Measurements from ENCODE around the gene PTPRM. TPM values are rescaled to one million over a fixed set of nuclear protein-coding genes. Genes with fewer than 3 reads are reported as not detected.

Gene PTPRM
- total and polyA plus RNA-seq, 2 experiments from 2014 or later, result 1.6 to 5.3 TPM

GRCh38 chr18:8301427-8302172, 734.5 kb downstream of the PTPRM start:
- Mint-ChIP-seq H3K9me3 (no peaks in the 10 kb centered on the region), H3K36me3 (ENCODE audit: low read depth) (no peaks in the 10 kb centered on the region), H3K4me3 (no peak overlapping the region), H3K27ac (no peak overlapping the region), H3K4me1 (no peaks in the 10 kb centered on the region), H3K27me3 (ENCODE audit: insufficient read depth, low read depth, poor library complexity) (no peaks in the 10 kb centered on the region)
- Histone ChIP-seq H3F3A (replicated peaks; ENCODE audit: low read depth) (no peaks in the 10 kb centered on the region), H3K9me2 (ENCODE audit: insufficient read depth) (no peaks in the 10 kb centered on the region), H3K36me3 (ENCODE audit: insufficient read depth) (no peaks in the 10 kb centered on the region), H3K4me2 (no peak overlapping the region), H3K27me3 (ENCODE audit: insufficient read depth) (no peaks in the 10 kb centered on the region), H3K4me1 (ENCODE audit: insufficient read depth) (no peaks in the 10 kb centered on the region), H3K27ac (ENCODE audit: low read depth) (no peak overlapping the region), H4K20me1 (replicated peaks; ENCODE audit: insufficient read depth) (no peaks in the 10 kb centered on the region), H3K79me2 (replicated peaks; ENCODE audit: insufficient read depth) (no peaks in the 10 kb centered on the region), H2AFZ (no peak overlapping the region), H3K4me3 (no peak overlapping the region)
- no peak for DNase-seq (ENCODE audit: low spot score)
- no peak for ATAC-seq
- no peak for TF ChIP-seq CTCF (conservative IDR thresholded peaks at IDR 0.05; ENCODE audit: low read depth in 2 of 2)
- no peak for TF ChIP-seq ZNF114 (CRISPR knock-in tag; IDR thresholded peaks at IDR 0.05)
- TF ChIP-seq, protein P1, sequence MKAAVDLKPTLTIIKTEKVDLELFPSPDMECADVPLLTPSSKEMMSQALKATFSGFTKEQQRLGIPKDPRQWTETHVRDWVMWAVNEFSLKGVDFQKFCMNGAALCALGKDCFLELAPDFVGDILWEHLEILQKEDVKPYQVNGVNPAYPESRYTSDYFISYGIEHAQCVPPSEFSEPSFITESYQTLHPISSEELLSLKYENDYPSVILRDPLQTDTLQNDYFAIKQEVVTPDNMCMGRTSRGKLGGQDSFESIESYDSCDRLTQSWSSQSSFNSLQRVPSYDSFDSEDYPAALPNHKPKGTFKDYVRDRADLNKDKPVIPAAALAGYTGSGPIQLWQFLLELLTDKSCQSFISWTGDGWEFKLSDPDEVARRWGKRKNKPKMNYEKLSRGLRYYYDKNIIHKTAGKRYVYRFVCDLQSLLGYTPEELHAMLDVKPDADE (IDR thresholded peaks at IDR 0.05), result no peak
- TF ChIP-seq NANOG (IDR thresholded peaks at IDR 0.05; ENCODE audit: borderline replicate concordance), result no peak
- TF ChIP-seq JUNB (IDR thresholded peaks at IDR 0.05; ENCODE audit: unreplicated experiment), result no peak
- TF ChIP-seq, protein P2, sequence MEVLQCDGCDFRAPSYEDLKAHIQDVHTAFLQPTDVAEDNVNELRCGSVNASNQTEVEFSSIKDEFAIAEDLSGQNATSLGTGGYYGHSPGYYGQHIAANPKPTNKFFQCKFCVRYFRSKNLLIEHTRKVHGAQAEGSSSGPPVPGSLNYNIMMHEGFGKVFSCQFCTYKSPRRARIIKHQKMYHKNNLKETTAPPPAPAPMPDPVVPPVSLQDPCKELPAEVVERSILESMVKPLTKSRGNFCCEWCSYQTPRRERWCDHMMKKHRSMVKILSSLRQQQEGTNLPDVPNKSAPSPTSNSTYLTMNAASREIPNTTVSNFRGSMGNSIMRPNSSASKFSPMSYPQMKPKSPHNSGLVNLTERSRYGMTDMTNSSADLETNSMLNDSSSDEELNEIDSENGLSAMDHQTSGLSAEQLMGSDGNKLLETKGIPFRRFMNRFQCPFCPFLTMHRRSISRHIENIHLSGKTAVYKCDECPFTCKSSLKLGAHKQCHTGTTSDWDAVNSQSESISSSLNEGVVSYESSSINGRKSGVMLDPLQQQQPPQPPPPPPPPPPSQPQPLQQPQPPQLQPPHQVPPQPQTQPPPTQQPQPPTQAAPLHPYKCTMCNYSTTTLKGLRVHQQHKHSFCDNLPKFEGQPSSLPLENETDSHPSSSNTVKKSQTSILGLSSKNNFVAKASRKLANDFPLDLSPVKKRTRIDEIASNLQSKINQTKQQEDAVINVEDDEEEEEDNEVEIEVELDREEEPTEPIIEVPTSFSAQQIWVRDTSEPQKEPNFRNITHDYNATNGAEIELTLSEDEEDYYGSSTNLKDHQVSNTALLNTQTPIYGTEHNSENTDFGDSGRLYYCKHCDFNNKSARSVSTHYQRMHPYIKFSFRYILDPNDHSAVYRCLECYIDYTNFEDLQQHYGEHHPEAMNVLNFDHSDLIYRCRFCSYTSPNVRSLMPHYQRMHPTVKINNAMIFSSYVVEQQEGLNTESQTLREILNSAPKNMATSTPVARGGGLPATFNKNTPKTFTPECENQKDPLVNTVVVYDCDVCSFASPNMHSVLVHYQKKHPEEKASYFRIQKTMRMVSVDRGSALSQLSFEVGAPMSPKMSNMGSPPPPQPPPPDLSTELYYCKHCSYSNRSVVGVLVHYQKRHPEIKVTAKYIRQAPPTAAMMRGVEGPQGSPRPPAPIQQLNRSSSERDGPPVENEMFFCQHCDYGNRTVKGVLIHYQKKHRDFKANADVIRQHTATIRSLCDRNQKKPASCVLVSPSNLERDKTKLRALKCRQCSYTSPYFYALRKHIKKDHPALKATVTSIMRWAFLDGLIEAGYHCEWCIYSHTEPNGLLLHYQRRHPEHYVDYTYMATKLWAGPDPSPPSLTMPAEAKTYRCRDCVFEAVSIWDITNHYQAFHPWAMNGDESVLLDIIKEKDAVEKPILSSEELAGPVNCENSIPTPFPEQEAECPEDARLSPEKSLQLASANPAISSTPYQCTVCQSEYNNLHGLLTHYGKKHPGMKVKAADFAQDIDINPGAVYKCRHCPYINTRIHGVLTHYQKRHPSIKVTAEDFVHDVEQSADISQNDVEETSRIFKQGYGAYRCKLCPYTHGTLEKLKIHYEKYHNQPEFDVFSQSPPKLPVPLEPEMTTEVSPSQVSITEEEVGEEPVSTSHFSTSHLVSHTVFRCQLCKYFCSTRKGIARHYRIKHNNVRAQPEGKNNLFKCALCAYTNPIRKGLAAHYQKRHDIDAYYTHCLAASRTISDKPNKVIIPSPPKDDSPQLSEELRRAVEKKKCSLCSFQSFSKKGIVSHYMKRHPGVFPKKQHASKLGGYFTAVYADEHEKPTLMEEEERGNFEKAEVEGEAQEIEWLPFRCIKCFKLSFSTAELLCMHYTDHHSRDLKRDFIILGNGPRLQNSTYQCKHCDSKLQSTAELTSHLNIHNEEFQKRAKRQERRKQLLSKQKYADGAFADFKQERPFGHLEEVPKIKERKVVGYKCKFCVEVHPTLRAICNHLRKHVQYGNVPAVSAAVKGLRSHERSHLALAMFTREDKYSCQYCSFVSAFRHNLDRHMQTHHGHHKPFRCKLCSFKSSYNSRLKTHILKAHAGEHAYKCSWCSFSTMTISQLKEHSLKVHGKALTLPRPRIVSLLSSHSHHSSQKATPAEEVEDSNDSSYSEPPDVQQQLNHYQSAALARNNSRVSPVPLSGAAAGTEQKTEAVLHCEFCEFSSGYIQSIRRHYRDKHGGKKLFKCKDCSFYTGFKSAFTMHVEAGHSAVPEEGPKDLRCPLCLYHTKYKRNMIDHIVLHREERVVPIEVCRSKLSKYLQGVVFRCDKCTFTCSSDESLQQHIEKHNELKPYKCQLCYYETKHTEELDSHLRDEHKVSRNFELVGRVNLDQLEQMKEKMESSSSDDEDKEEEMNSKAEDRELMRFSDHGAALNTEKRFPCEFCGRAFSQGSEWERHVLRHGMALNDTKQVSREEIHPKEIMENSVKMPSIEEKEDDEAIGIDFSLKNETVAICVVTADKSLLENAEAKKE (CRISPR knock-in tag; IDR thresholded peaks at IDR 0.05), result no peak
- TF ChIP-seq CREB1 (CRISPR knock-in tag; IDR thresholded peaks at IDR 0.05; ENCODE audit: low read depth), result no peak
- TF ChIP-seq EZH2phosphoT487 (IDR thresholded peaks at IDR 0.05; ENCODE audit: unreplicated experiment), result no peak
- TF ChIP-seq, protein P3, sequence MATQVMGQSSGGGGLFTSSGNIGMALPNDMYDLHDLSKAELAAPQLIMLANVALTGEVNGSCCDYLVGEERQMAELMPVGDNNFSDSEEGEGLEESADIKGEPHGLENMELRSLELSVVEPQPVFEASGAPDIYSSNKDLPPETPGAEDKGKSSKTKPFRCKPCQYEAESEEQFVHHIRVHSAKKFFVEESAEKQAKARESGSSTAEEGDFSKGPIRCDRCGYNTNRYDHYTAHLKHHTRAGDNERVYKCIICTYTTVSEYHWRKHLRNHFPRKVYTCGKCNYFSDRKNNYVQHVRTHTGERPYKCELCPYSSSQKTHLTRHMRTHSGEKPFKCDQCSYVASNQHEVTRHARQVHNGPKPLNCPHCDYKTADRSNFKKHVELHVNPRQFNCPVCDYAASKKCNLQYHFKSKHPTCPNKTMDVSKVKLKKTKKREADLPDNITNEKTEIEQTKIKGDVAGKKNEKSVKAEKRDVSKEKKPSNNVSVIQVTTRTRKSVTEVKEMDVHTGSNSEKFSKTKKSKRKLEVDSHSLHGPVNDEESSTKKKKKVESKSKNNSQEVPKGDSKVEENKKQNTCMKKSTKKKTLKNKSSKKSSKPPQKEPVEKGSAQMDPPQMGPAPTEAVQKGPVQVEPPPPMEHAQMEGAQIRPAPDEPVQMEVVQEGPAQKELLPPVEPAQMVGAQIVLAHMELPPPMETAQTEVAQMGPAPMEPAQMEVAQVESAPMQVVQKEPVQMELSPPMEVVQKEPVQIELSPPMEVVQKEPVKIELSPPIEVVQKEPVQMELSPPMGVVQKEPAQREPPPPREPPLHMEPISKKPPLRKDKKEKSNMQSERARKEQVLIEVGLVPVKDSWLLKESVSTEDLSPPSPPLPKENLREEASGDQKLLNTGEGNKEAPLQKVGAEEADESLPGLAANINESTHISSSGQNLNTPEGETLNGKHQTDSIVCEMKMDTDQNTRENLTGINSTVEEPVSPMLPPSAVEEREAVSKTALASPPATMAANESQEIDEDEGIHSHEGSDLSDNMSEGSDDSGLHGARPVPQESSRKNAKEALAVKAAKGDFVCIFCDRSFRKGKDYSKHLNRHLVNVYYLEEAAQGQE (IDR thresholded peaks at IDR 0.05; ENCODE audit: unreplicated experiment), result no peak
- no peak for TF ChIP-seq EZH2 (IDR thresholded peaks at IDR 0.05; ENCODE audit: low read depth, unreplicated experiment)
- TF ChIP-seq POLR2AphosphoS5 (IDR thresholded peaks at IDR 0.05; ENCODE audit: low read depth), result no peak
- no peak for TF ChIP-seq STAT1 (IDR thresholded peaks at IDR 0.05; ENCODE audit: unreplicated experiment)
- TF ChIP-seq ZNF331 (CRISPR knock-in tag; IDR thresholded peaks at IDR 0.05; ENCODE audit: low read depth), result no peak
